Measurements from ENCODE around the gene IER5. TPM values are rescaled to one million over a fixed set of nuclear protein-coding genes. Genes with fewer than 3 reads are reported as not detected.

Gene IER5
- total and polyA plus RNA-seq, 9 of the 15 experiments (the other 6 are each of a cell fraction or from before 2014, with no cell fraction given): 2.4 to 32.1 (median 12.0) TPM

DNA sequence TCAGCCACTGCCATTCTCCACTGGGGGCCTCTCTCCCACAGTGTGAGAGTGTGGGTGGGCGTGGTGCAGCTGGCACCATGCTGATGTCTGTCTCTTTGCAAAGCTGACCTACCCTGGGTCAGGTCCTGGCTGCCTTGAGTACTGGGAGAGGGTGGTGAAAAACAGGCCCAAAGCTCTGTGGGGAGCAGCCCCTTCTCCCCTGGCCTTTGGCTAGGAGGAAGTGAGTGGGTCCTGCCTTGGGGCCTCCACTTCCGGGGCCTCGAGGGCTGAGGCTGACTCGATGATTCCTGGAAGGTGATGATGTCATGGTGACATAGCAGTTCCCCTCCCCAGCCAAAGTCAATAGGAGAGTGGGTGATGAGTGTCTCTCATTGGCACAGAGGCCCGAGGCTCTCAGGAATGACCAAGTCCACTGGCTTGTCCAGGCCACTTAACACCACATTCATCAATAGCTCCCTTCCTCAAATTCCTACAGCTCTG, 53.0 kb downstream of the IER5 start:
- ATAC-seq (peak; percentile 56), DNase-seq (ENCODE audit: extremely low read depth in 1 of 4, low spot score in 3 of 4) (peak; percentile 81 to 88 (median 83)), FAIRE-seq (peak; percentile 65)
- BruUV-seq (replicated peaks): no TSS peak
- Histone ChIP-seq H3K4me1 (replicated peaks in 1 of 2; ENCODE audit: control insufficient read depth in 2 of 2, insufficient read depth in 2 of 2, low read length in 2 of 2) (peaks cover 25 to 28% of the 10 kb centered on the region in 2 experiments), H3K9me1 (ENCODE audit: control insufficient read depth, insufficient read depth, low read length) (no peaks in the 10 kb centered on the region), H3K4me2 (ENCODE audit: insufficient read depth, low read length) (peak overlapping the region; percentile 64), H3K79me2 (ENCODE audit: control insufficient read depth, insufficient read depth, low read length) (no peaks in the 10 kb centered on the region), H2AFZ (ENCODE audit: low read depth, low read length) (peak overlapping the region; percentile 91), H3K27ac (ENCODE audit: extremely low read depth, low read depth, low read length) (peak overlapping the region; percentile 36; the same call in 1 of the 3 replicates), H3K9ac (ENCODE audit: insufficient read depth in 1 of 2, low read depth in 2 of 2, low read length in 2 of 2) (peak overlapping the region; percentile 37 to 75; a peak in 3 of 4 replicates), H3K27me3 (ENCODE audit: control insufficient read depth in 2 of 2, insufficient read depth in 2 of 2, low read length in 2 of 2) (no peaks in the 10 kb centered on the region), H3K9me3 (replicated peaks; ENCODE audit: control insufficient read depth, insufficient read depth, low read depth, low read length) (no peaks in the 10 kb centered on the region), H3K4me3 (no peak overlapping the region), H4K20me1 (replicated peaks; ENCODE audit: control insufficient read depth, insufficient read depth, low read length) (no peaks in the 10 kb centered on the region), H3K36me3 (ENCODE audit: control insufficient read depth, insufficient read depth, low read length) (no peaks in the 10 kb centered on the region)
- ChIA-PET CTCF (ENCODE audit: low intra/inter-chr PET ratio) (interaction anchor here (0.6 to 3.1 kb wide), 4 partner anchors 57 to 256 kb away, joined by 3 to 22 read pairs (median 10); no protein-coding TSS in a partner anchor), POLR2A (interaction anchor here (0.6 to 5.6 kb wide), 11 partner anchors 12 to 237 kb away, joined by 3 to 52 read pairs (median 6); partner anchors contain the start of gene IER5)
- in situ Hi-C loops (cut with MboI): loop anchor here (5.0 kb wide), 3 partner anchors 59 to 639 kb away; partner anchors contain the start of gene ACBD6
- WGBS (ENCODE audit: insufficient coverage, low coverage, missing lambda C conversion rate): 19% methylated on average over 5 of the region's 5 CpGs
- intact Hi-C loops (cut with micrococcal nuclease): loop anchor here (5.0 kb wide), 1 partner anchor 624 kb away; no protein-coding TSS in a partner anchor
- TF ChIP-seq, protein P1, sequence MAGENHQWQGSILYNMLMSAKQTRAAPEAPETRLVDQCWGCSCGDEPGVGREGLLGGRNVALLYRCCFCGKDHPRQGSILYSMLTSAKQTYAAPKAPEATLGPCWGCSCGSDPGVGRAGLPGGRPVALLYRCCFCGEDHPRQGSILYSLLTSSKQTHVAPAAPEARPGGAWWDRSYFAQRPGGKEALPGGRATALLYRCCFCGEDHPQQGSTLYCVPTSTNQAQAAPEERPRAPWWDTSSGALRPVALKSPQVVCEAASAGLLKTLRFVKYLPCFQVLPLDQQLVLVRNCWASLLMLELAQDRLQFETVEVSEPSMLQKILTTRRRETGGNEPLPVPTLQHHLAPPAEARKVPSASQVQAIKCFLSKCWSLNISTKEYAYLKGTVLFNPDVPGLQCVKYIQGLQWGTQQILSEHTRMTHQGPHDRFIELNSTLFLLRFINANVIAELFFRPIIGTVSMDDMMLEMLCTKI (IDR thresholded peaks at IDR 0.05; ENCODE audit: partially characterized antibody): no peak
- no peak for TF ChIP-seq TARDBP (IDR thresholded peaks at IDR 0.05)
- peak; percentile 82 for TF ChIP-seq ZNF175 (CRISPR knock-in tag; IDR thresholded peaks at IDR 0.05; ENCODE audit: low read depth)
- TF ChIP-seq KDM2B (CRISPR knock-in tag; IDR thresholded peaks at IDR 0.05): no peak
- TF ChIP-seq FOXJ3 (CRISPR knock-in tag; IDR thresholded peaks at IDR 0.05): no peak
- no peak for TF ChIP-seq TBL1XR1 (IDR thresholded peaks at IDR 0.05; ENCODE audit: low read length in 2 of 2)
- TF ChIP-seq MEIS2 (IDR thresholded peaks at IDR 0.05; ENCODE audit: partially characterized antibody): no peak
- TF ChIP-seq RAD21 (CRISPR knock-in tag; conservative IDR thresholded peaks at IDR 0.05 in 1 of 2, IDR thresholded peaks at IDR 0.05 in 1 of 2): 0 out of 4 replicates have a peak, but pooled peaks have one; percentile 13 to 29
- TF ChIP-seq CTCF (IDR thresholded peaks at IDR 0.05 in 2 of 3, conservative IDR thresholded peaks at IDR 0.05 in 1 of 3; ENCODE audit: insufficient read depth in 2 of 3, low read depth in 1 of 3, low read length in 3 of 3): no peak
- TF ChIP-seq ZC3H4 (CRISPR knock-in tag; IDR thresholded peaks at IDR 0.05; ENCODE audit: borderline replicate concordance): no peak
- TF ChIP-seq RBM14 (IDR thresholded peaks at IDR 0.05; ENCODE audit: borderline replicate concordance, insufficient read depth, low read depth, low read length): no peak
- TF ChIP-seq, protein P2, sequence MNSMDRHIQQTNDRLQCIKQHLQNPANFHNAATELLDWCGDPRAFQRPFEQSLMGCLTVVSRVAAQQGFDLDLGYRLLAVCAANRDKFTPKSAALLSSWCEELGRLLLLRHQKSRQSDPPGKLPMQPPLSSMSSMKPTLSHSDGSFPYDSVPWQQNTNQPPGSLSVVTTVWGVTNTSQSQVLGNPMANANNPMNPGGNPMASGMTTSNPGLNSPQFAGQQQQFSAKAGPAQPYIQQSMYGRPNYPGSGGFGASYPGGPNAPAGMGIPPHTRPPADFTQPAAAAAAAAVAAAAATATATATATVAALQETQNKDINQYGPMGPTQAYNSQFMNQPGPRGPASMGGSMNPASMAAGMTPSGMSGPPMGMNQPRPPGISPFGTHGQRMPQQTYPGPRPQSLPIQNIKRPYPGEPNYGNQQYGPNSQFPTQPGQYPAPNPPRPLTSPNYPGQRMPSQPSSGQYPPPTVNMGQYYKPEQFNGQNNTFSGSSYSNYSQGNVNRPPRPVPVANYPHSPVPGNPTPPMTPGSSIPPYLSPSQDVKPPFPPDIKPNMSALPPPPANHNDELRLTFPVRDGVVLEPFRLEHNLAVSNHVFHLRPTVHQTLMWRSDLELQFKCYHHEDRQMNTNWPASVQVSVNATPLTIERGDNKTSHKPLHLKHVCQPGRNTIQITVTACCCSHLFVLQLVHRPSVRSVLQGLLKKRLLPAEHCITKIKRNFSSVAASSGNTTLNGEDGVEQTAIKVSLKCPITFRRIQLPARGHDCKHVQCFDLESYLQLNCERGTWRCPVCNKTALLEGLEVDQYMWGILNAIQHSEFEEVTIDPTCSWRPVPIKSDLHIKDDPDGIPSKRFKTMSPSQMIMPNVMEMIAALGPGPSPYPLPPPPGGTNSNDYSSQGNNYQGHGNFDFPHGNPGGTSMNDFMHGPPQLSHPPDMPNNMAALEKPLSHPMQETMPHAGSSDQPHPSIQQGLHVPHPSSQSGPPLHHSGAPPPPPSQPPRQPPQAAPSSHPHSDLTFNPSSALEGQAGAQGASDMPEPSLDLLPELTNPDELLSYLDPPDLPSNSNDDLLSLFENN (IDR thresholded peaks at IDR 0.05; ENCODE audit: low read depth in 2 of 2, low read length in 2 of 2): no peak
- TF ChIP-seq BRD4 (IDR thresholded peaks at IDR 0.05): no peak
